HepG2 (cell line): ENCODE data around the gene CAND2. TPM values are rescaled to one million over a fixed set of nuclear protein-coding genes. Genes with fewer than 3 reads are reported as not detected.

Experiments
- ARNT2 ChIP-seq: sonication (generic); formaldehyde crosslinking; IDR thresholded peaks from 2 replicates; pipeline ENCODE4 v1.8.0; 2022; ENCODE audit warnings: mild to moderate bottlenecking, low read depth, missing genetic modification reagents, moderate library complexity
- BHLHE40 ChIP-seq: IDR thresholded peaks from 2 replicates; pipeline ENCODE4 v1.6.1; 2011; ENCODE audit warnings: low read length, improper control_type of control experiment
- CBX2 ChIP-seq, 2 experiments: fragments of 200-600 bp in 1 of 2; sonication (generic); formaldehyde crosslinking in 1 of 2; IDR thresholded peaks; 2 replicates each; pipeline versions ENCODE4 v1.7.0 to v1.8.1; 2018 to 2022; ENCODE audit warnings: low read depth in 2 of 2, low read length in 1 of 2, mild to moderate bottlenecking in 1 of 2, missing genetic modification reagents in 1 of 2
- CENPX ChIP-seq: sonication (generic); formaldehyde crosslinking; IDR thresholded peaks from 2 replicates; pipeline ENCODE4 v1.9.0; 2021; ENCODE audit warnings: mild to moderate bottlenecking, missing genetic modification reagents, moderate library complexity
- CHCHD3 ChIP-seq: sonication (generic); formaldehyde crosslinking; IDR thresholded peaks from 2 replicates; pipeline ENCODE4 v1.8.0; 2022; ENCODE audit warnings: mild to moderate bottlenecking, missing genetic modification reagents, moderate library complexity
- FOXK1 ChIP-seq: sonication (generic); formaldehyde crosslinking; IDR thresholded peaks from 2 replicates; pipeline ENCODE4 v1.4.0; 2020; ENCODE audit warnings: low read depth, missing genetic modification reagents, borderline replicate concordance
- IKZF1 ChIP-seq: fragments of 450-650 bp; IDR thresholded peaks from 2 replicates; pipeline ENCODE4 v1.7.1; 2016
- KLF16 ChIP-seq, 2 experiments: sonication (generic) in 1 of 2; formaldehyde crosslinking in 1 of 2; IDR thresholded peaks; 2 replicates each; pipeline versions ENCODE4 v1.6.1 to v1.8.0; 2016 to 2023; ENCODE audit warnings: missing genetic modification reagents in 2 of 2, missing compliant biosample characterization in 1 of 2
- MAFK ChIP-seq, 2 experiments: IDR thresholded peaks in 1 of 2; conservative IDR thresholded peaks in 1 of 2; 2 replicates each; pipeline ENCODE4 v1.6.1; 2011; ENCODE audit warnings: improper control_type of control experiment in 2 of 2, low read length in 2 of 2
- MED1 ChIP-seq: sonication (generic); formaldehyde crosslinking; IDR thresholded peaks from 2 replicates; pipeline ENCODE4 v1.4.0; 2020; ENCODE audit warnings: missing genetic modification reagents
- MEF2D ChIP-seq: sonication (generic); formaldehyde crosslinking; IDR thresholded peaks from 2 replicates; pipeline ENCODE4 v1.5.1; 2020; ENCODE audit warnings: mild to moderate bottlenecking, missing genetic modification reagents
- MTA3 ChIP-seq: sonication (generic); formaldehyde crosslinking; IDR thresholded peaks from 2 replicates; pipeline ENCODE4 v1.4.0; 2020; ENCODE audit warnings: missing genetic modification reagents
- PCBP1 ChIP-seq: fragments of 200-400 bp; formaldehyde crosslinking; IDR thresholded peaks from 2 replicates; pipeline ENCODE4 v1.6.1; 2017; ENCODE audit warnings: mild to moderate bottlenecking, low read depth, low read length, borderline replicate concordance
- POLR2AphosphoS2 ChIP-seq: IDR thresholded peaks from 2 replicates; pipeline ENCODE4 v1.6.1; 2011; ENCODE audit warnings: low read depth, low read length, improper control_type of control experiment
- RNF2 ChIP-seq: fragments of 450-650 bp; conservative IDR thresholded peaks from 2 replicates; pipeline ENCODE4 v1.6.1; 2016; ENCODE audit warnings: low read depth
- TBX2 ChIP-seq: sonication (generic); formaldehyde crosslinking; IDR thresholded peaks from 2 replicates; pipeline ENCODE4 v1.5.0; 2020; ENCODE audit warnings: missing genetic modification reagents, mild to moderate bottlenecking, borderline replicate concordance
- TBX3 ChIP-seq: fragments of 450-650 bp; IDR thresholded peaks from 2 replicates; pipeline ENCODE4 v1.6.1; 2017; ENCODE audit warnings: antibody characterized with exemption, mild to moderate bottlenecking, inconsistent platforms, borderline replicate concordance
- ZBTB25 ChIP-seq: IDR thresholded peaks from 2 replicates; pipeline ENCODE4 v1.6.1; 2018; ENCODE audit warnings: missing genetic modification reagents
- ZNF574 ChIP-seq: sonication (generic); formaldehyde crosslinking; IDR thresholded peaks from 2 replicates; pipeline ENCODE4 v1.4.0; 2020; ENCODE audit warnings: missing genetic modification reagents
- ZNF7 ChIP-seq: IDR thresholded peaks from 2 replicates; pipeline ENCODE4 v1.6.1; 2016; ENCODE audit warnings: missing biosample characterization, missing genetic modification reagents
- ZNF790 ChIP-seq: sonication (generic); formaldehyde crosslinking; IDR thresholded peaks from 2 replicates; pipeline ENCODE4 v1.8.0; 2022; ENCODE audit warnings: missing genetic modification reagents, mild to moderate bottlenecking, borderline replicate concordance
- ZNF792 ChIP-seq: IDR thresholded peaks from 2 replicates; pipeline ENCODE4 v1.6.1; 2016
- ZNF841 ChIP-seq: sonication (generic); formaldehyde crosslinking; IDR thresholded peaks from 2 replicates; pipeline ENCODE4 v1.8.1; 2023; ENCODE audit warnings: missing genetic modification reagents, borderline replicate concordance
- polyA plus RNA-seq, 8 experiments: library from polyadenylated mRNA; depleted of rRNA in 3 of 8; stranded (reverse) in 7 of 8; unstranded in 1 of 8; fragments of >200 nt; fragmentation: Illumina TruSeq in 4 of 8; extraction: Trizol in 4 of 8; gene quantifications; 2 replicates each; pipeline versions ENCODE4 v1.2.1 to v1.2.3, GENCODE V29; 2011 to 2016; ENCODE audit warnings: low read depth in 4 of 8, missing spikeins in 1 of 8, mixed read lengths in 1 of 8; ENCODE audit not compliant: insufficient read depth in 1 of 8
- total RNA-seq, 5 experiments: library from RNA; depleted of rRNA; stranded (reverse); fragments of >200 nt; fragmentation: Illumina TruSeq; extraction: Trizol; gene quantifications; 2 replicates each; pipeline ENCODE4 v1.2.3, GENCODE V29; 2016; ENCODE audit warnings: low read depth in 1 of 5
- TF ChIP-seq, protein P1 (sequence below): sonication (generic); formaldehyde crosslinking; IDR thresholded peaks from 2 replicates; pipeline ENCODE4 v1.4.0; 2020; ENCODE audit warnings: missing genetic modification reagents

Gene CAND2
- total and polyA plus RNA-seq, 2 of the 13 experiments (the other 11 are each of a cell fraction or from before 2014, with no cell fraction given): 0.01 TPM; not detected in 1

DNA sequence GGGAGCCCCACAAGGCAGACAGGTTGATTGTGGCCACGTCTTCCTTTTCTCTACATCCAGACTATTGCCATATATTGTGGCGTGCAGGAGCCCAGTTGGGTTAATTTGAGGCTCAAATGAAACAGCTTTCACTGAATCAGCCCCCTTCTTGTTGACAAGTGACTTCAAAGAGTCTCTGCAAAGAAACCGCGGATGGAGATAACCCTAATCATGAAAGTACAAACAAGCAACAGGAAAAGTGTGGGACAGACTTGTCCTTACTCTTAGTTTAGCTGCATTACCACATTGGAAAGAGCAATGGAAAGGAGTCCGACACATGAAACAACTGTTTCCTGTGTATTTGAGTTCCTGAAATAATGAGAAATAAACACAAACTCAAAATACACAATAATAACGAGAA, 40.7 kb upstream of the CAND2 start (continued):
- TF ChIP-seq ZNF574 (CRISPR knock-in tag) (no peak), RNF2 (no peak), ZNF7 (CRISPR knock-in tag) (no peak), FOXK1 (CRISPR knock-in tag) (peak; percentile 24; the same call in 1 of the 2 replicates), MTA3 (CRISPR knock-in tag) (no peak), MED1 (0 out of 2 replicates have a peak, but pooled peaks have one; percentile 23), ZBTB25 (CRISPR knock-in tag) (no peak), ZNF841 (no peak), ZNF792 (CRISPR knock-in tag) (no peak), CBX2 (IDR thresholded peaks at IDR 0.05; ENCODE audit: low read depth, low read length) (no peak), CBX2 (CRISPR knock-in tag; IDR thresholded peaks at IDR 0.05; ENCODE audit: low read depth) (no peak), MEF2D (CRISPR knock-in tag) (no peak), CHCHD3 (CRISPR knock-in tag) (no peak), TBX2 (peak; percentile 26; the same call in 1 of the 2 replicates), POLR2AphosphoS2 (no peak), TBX3 (no peak), MAFK (conservative IDR thresholded peaks at IDR 0.05 in 1 of 2, IDR thresholded peaks at IDR 0.05 in 1 of 2; ENCODE audit: low read length in 2 of 2) (no peak), ZNF790 (CRISPR knock-in tag) (no peak), KLF16 (CRISPR knock-in tag; IDR thresholded peaks at IDR 0.05) (no peak), BHLHE40 (no peak), ARNT2 (no peak), IKZF1 (no peak), PCBP1 (no peak), CENPX (CRISPR knock-in tag) (no peak)
- TF ChIP-seq, protein P1, sequence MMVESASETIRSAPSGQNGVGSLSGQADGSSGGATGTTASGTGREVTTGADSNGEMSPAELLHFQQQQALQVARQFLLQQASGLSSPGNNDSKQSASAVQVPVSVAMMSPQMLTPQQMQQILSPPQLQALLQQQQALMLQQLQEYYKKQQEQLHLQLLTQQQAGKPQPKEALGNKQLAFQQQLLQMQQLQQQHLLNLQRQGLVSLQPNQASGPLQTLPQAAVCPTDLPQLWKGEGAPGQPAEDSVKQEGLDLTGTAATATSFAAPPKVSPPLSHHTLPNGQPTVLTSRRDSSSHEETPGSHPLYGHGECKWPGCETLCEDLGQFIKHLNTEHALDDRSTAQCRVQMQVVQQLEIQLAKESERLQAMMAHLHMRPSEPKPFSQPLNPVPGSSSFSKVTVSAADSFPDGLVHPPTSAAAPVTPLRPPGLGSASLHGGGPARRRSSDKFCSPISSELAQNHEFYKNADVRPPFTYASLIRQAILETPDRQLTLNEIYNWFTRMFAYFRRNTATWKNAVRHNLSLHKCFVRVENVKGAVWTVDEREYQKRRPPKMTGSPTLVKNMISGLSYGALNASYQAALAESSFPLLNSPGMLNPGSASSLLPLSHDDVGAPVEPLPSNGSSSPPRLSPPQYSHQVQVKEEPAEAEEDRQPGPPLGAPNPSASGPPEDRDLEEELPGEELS (CRISPR knock-in tag): peak; percentile 33; the same call in 1 of the 2 replicates
- TF ChIP-seq, all 625 proteins: peak for 9
